Measurements from ENCODE around the gene SORBS2. TPM values are rescaled to one million over a fixed set of nuclear protein-coding genes. Genes with fewer than 3 reads are reported as not detected.

The SORBS2 gene
- total and polyA plus RNA-seq, 8 donors, result 24.2 to 50.8 (median 35.5) TPM

- Histone ChIP-seq H3K36me3 (no peaks in the 10 kb centered on the region), H3K27ac (no peak overlapping the region), H3K4me1 (peaks cover 0 to 19% of the 10 kb centered on the region in 2 donors), H3K27me3 (no peaks in the 10 kb centered on the region), H3K9me3 (no peaks in the 10 kb centered on the region), H3K4me3 (no peak overlapping the region)
- TF ChIP-seq, protein P1, sequence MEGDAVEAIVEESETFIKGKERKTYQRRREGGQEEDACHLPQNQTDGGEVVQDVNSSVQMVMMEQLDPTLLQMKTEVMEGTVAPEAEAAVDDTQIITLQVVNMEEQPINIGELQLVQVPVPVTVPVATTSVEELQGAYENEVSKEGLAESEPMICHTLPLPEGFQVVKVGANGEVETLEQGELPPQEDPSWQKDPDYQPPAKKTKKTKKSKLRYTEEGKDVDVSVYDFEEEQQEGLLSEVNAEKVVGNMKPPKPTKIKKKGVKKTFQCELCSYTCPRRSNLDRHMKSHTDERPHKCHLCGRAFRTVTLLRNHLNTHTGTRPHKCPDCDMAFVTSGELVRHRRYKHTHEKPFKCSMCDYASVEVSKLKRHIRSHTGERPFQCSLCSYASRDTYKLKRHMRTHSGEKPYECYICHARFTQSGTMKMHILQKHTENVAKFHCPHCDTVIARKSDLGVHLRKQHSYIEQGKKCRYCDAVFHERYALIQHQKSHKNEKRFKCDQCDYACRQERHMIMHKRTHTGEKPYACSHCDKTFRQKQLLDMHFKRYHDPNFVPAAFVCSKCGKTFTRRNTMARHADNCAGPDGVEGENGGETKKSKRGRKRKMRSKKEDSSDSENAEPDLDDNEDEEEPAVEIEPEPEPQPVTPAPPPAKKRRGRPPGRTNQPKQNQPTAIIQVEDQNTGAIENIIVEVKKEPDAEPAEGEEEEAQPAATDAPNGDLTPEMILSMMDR (IDR thresholded peaks at IDR 0.05), result no peak
- no peak for ATAC-seq
- DNase-seq, result no peak
- intact Hi-C loops (cut with DNase I), result no loop called here
Observed at GRCh38 chr4:185713731-185714130, 98.3 kb downstream of the SORBS2 start.

DNA sequence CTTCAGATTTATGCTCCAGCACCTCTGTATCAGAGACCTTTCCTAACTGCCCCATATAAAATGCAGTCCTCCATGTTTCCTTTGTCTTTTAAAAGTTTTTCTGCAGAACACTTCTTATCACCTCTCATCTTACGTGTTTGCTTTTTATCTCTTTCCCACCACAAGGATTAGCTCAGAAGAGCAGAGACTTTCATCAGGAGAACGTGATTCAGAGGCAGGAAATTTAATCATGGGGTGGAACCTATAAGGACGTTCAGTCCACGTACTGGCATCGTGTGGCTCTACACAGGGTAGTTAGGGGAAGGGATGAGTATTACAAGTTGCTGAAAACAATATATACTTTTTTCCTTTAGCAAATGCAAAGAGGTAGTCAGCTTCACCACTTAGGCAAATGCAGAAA lies 98.7 kb downstream of the SORBS2 start:
- DNase-seq, result no peak
- ATAC-seq, result no peak
- Histone ChIP-seq H3K27me3 (no peaks in the 10 kb centered on the region), H3K4me3 (no peak overlapping the region), H3K36me3 (no peaks in the 10 kb centered on the region), H3K4me1 (peaks cover 0 to 17% of the 10 kb centered on the region in 2 donors), H3K9me3 (no peaks in the 10 kb centered on the region), H3K27ac (peak overlapping the region in 1 of 2 donors; percentile 19)
- TF ChIP-seq, protein P1 (IDR thresholded peaks at IDR 0.05), result no peak
- intact Hi-C loops (cut with DNase I), result no loop called here

DNA sequence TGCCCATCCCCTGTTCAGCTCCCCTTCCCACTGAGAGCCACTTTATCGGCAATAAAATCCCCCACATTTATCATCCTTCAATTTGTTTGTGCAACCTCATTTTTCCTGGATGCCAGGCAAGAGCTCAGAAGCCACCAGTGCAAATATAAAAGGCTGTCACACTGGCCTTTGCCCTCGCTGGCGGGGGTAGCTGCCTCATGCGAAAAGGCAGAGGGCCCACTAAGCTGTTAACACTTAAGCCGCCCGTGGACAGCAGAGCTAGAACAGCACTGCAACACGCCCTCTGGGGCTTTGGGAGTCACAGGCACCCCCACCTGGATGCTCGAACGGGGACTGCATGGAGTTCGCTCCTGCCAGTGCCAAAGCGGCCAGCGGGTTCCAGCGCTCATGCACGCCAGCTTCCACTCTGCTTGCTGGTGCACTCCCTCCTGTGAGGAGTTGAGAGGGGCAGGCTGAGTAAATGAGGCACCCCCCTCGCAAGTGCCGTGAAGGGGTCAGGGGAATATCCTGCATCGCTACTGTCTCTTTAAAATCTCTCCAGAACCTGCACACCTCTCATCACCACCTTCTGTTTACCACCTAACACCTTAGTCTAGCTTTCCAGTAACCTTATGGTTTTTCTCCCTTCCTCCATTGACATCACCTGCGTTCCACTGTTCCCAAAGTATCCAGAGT lies 99.5 kb downstream of the SORBS2 start:
- H3K4me3 ChIP-seq, result no peak overlapping the region
- H3K27me3 ChIP-seq, result no peaks in the 10 kb centered on the region
- no peak overlapping the region for H3K27ac ChIP-seq
- intact Hi-C loops (cut with DNase I), result no loop called here
- DNase-seq (no peak), ATAC-seq (no peak)
- peaks cover 0 to 14% of the 10 kb centered on the region in 2 donors for H3K4me1 ChIP-seq
- TF ChIP-seq, protein P1 (IDR thresholded peaks at IDR 0.05), result no peak
- H3K36me3 ChIP-seq, result no peaks in the 10 kb centered on the region
- no peaks in the 10 kb centered on the region for H3K9me3 ChIP-seq

GRCh38 chr4:185711726-185712125 lies 100.3 kb downstream of the SORBS2 start:
- DNase-seq (no peak), ATAC-seq (no peak)
- Histone ChIP-seq H3K27ac (no peak overlapping the region), H3K9me3 (no peaks in the 10 kb centered on the region), H3K4me1 (peaks cover 0 to 14% of the 10 kb centered on the region in 2 donors), H3K4me3 (no peak overlapping the region), H3K36me3 (no peaks in the 10 kb centered on the region), H3K27me3 (no peaks in the 10 kb centered on the region)
- TF ChIP-seq, protein P1 (IDR thresholded peaks at IDR 0.05), result no peak
- intact Hi-C loops (cut with DNase I), result no loop called here

DNA sequence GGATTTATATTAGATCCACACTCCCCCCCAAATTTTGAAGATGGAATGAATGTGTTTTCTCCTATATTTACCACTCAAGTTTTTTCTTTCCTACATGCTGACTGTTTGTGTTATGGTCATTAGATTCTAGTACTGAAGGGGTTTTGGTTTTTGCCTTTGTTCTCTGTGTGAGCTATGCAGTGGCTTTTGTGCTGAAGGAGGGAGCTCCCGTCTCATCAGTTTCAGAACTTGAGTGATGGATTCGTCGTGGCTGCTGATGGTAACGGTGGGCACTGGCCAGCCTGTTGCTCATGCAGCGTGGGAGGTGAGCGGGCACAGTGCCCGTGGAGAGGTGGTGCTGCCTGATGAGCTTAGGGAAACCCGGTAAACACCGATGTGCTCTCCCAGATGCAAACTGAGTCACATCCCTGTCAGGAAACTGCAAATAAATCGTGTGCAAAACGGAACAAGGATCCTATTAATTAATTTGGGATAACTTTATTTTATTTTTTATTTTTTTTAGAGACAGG lies 101.5 kb downstream of the SORBS2 start:
- peak overlapping the region in 1 of 2 donors; percentile 15 for H3K27ac ChIP-seq
- H3K4me1 ChIP-seq, result peaks cover 0 to 4% of the 10 kb centered on the region in 2 donors
- DNase-seq (no peak), ATAC-seq (peak; percentile 27)
- H3K9me3 ChIP-seq, result peaks cover 0 to 5% of the 10 kb centered on the region in 2 donors
- intact Hi-C loops (cut with DNase I), result no loop called here
- H3K4me3 ChIP-seq, result no peak overlapping the region
- TF ChIP-seq, protein P1 (IDR thresholded peaks at IDR 0.05), result no peak
- no peaks in the 10 kb centered on the region for H3K36me3 ChIP-seq
- H3K27me3 ChIP-seq, result no peaks in the 10 kb centered on the region
